T-helper 2 cell treated with Interferon-gamma antibody and Interleukin-4, amounts not matched to agents 5 μg/mL and 100 μg/mL, for 36 hours (primary cell): ENCODE measurements around the gene STING1.
"Not testable (repeated sequence)": the region's sequence is repeated elsewhere in the genome, so short reads cannot be mapped to it uniquely, and the experiment has no call there.

Experiments used
- DNase-seq: peaks from one replicate; pipeline ENCODE4 v3.0.0; 2021; ENCODE audit warnings: low spot score
- H3K27ac Mint-ChIP-seq: one replicate; pipeline ENCODE4 v1.8.0; 2021; ENCODE audit warnings: mild to moderate bottlenecking, mixed read lengths
- H3K27me3 Mint-ChIP-seq: one replicate; pipeline ENCODE4 v1.8.0; 2021; ENCODE audit warnings: low read depth, mixed read lengths
- H3K36me3 Mint-ChIP-seq: one replicate; pipeline ENCODE4 v1.8.0; 2021; ENCODE audit warnings: low read depth, mixed read lengths
- H3K4me1 Mint-ChIP-seq: one replicate; pipeline ENCODE4 v1.8.0; 2021; ENCODE audit warnings: low read depth, mixed read lengths
- H3K4me3 Mint-ChIP-seq: one replicate; pipeline ENCODE4 v1.8.0; 2022; ENCODE audit warnings: mild to moderate bottlenecking, moderate library complexity, mixed read lengths
- H3K9me3 Mint-ChIP-seq: one replicate; pipeline ENCODE4 v1.8.0; 2021; ENCODE audit warnings: mixed read lengths

STING1 gene

DNA sequence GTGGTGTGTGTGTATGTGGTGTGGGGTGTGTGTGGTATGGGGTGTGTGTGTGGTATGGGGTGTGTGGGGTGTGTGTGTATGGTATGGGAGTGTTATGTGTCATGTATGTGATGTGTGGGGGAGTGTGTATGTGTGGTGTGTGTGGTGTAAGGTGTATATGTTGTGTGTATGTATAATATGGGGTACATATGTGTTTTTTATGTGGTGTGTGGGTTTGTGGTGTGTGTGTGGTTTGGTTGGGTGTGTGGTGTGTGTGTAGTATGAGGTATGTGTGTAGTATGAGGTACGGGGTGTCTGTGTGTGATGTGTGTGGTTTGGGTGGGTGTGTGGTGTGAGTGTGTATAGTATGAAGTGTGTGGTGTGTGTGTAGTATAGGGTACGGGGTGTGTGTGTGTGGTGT is 31.4 kb downstream of the STING1 start:
- Mint-ChIP-seq H3K27me3 (no peaks in the 10 kb centered on the region), H3K9me3 (no peaks in the 10 kb centered on the region), H3K4me1 (peaks cover 42% of the 10 kb centered on the region), H3K4me3 (no peak overlapping the region), H3K27ac (no peak overlapping the region), H3K36me3 (peaks cover 3% of the 10 kb centered on the region)
- no peak for DNase-seq

DNA sequence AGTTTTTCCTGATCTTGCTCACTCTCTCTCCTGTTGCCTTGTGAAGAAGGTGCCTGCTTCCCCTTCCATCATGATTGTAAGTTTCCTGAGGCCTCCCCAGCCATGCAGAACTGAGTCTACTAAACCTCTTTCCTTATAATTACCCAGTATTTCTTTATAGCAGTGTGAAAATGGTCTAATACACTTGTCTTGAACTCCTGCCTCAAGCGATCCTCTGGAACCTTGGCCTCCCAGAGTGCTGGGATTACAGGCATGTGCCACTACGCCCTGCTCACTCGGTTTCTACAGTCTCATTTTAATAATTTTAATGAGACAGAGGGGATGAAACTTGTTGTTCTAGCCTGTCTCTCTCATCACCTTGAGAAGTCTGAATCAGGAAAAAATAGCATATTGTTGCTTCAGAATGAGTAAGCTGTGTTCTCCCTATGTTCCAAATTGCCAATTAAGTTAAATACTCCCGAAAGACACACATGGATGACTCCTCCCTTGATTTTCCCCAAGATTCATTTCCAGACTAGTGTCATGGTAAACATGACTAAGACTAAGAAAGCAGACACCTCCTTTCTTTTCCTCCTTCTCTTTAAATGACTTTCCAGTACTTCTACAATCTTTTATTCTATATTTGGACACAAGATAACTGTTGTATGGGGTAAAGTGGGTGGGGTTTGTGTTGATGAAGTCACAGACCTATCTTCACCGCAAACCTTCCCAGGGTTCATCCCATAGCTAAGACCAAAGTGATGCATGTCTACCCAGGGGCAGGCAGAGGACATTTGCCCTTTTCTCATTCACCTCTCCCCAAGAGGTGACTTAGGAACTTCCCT is 35.4 kb downstream of the STING1 start:
- H3K27ac Mint-ChIP-seq, result peak overlapping the region; percentile 84

DNA sequence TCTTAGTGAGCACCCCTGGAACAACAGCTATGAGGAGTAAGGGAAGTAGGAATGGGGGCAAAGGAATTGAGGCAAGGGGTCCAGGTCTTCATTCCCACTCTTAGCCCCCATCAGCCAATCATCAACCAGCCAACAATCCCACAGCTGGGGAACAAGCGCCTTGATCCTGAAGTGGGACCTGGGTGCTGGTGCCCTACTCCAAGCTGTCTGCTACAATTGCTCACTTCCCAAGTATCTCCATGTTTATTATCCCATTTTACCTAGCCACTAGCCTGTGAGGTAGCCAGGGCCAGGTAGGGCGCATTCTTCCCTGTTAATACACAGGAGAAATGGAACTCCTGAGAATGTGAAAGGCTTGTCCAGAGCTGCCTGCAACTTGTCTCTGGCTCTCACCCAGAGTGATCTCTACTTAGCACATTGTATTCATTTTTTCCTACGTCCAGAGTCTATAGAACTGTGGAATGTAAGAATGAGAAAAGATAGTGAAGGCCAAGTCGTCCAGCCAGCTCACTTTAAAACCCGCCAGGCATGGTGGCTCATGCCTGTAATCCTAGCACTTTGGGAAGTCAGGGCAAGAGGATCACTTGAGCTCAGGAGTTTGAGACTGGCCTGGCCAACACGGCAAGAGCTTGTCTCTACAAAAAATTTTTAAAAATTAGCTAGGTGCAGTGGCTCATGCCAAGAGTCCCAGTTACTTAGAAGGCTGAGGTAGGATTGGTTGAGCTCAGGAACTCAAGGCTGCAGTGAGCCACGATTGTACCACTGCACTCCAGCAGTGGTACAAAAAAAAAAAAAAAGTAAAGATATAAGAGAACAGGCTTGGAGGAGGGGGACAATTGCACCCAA is 37.0 kb downstream of the STING1 start:
- Mint-ChIP-seq H3K27me3 (no peaks in the 10 kb centered on the region), H3K9me3 (no peaks in the 10 kb centered on the region), H3K27ac (no peak overlapping the region), H3K36me3 (peaks cover 3% of the 10 kb centered on the region), H3K4me3 (no peak overlapping the region), H3K4me1 (peaks cover 58% of the 10 kb centered on the region)
- no peak for DNase-seq

More for the DNA sequence above, 35.4 kb downstream of the STING1 start:
- Mint-ChIP-seq H3K4me3 (peak overlapping the region; percentile 49), H3K4me1 (peaks cover 52% of the 10 kb centered on the region), H3K9me3 (no peaks in the 10 kb centered on the region), H3K36me3 (peaks cover 3% of the 10 kb centered on the region), H3K27me3 (no peaks in the 10 kb centered on the region)
- peak; percentile 77 for DNase-seq

DNA sequence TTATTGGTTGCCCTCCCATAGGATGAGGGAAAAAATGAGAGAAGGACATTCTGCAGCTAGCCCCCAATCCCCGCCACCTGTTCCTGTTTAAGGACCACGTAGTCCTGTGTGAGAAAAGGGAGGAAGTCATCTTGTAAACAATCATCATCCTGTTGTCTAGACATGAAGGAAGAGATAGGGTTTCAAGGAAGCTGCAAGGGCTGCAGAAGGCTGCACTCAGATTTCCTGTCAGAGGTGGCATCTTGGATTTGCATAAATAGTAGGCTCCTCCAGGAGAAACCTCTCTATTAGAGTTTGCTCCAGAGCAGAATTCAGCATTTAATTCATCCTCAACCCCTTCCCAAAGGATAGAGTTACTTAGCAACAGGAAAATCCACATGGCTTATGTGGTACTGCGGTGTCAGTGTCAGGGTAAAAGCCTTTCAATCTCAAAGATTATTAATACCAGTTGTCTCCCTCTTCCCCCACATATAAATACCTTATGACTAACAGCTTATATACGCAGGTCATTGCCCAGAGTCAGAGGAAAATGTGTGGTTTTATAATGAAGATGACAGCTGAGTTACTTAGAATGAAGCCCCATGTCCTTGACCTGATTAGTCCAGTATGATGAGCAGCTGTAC is 38.6 kb downstream of the STING1 start:
- Mint-ChIP-seq H3K27me3 (no peaks in the 10 kb centered on the region), H3K4me3 (peak overlapping the region; percentile 27), H3K36me3 (peaks cover 3% of the 10 kb centered on the region), H3K4me1 (peaks cover 68% of the 10 kb centered on the region), H3K27ac (peak overlapping the region; percentile 60), H3K9me3 (no peaks in the 10 kb centered on the region)
- DNase-seq, result no peak

DNA sequence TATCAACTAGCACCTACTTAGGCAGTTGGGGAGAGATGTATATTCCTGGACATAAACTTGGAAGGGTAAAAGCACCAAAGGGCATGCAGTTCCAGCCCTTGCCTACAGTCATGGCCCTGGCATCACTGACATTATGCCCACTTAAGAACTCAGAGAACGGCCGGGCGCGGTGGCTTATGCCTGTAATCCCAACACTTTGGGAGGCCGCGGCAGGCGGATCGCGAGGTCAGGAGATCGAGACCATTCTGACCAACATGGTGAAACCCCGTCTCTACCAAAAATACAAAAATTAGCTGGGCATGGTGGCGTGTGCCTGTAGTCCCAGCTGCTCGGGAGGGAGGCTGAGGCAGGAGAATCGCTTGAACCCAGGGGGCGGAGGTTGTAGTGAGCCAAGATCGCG is 42.1 kb downstream of the STING1 start:
- Mint-ChIP-seq H3K4me3 (peak overlapping the region; percentile 98), H3K4me1 (peaks cover 52% of the 10 kb centered on the region)
- not testable (repeated sequence) for H3K36me3 Mint-ChIP-seq, DNase-seq, H3K27me3 Mint-ChIP-seq, H3K27ac Mint-ChIP-seq, H3K9me3 Mint-ChIP-seq

DNA sequence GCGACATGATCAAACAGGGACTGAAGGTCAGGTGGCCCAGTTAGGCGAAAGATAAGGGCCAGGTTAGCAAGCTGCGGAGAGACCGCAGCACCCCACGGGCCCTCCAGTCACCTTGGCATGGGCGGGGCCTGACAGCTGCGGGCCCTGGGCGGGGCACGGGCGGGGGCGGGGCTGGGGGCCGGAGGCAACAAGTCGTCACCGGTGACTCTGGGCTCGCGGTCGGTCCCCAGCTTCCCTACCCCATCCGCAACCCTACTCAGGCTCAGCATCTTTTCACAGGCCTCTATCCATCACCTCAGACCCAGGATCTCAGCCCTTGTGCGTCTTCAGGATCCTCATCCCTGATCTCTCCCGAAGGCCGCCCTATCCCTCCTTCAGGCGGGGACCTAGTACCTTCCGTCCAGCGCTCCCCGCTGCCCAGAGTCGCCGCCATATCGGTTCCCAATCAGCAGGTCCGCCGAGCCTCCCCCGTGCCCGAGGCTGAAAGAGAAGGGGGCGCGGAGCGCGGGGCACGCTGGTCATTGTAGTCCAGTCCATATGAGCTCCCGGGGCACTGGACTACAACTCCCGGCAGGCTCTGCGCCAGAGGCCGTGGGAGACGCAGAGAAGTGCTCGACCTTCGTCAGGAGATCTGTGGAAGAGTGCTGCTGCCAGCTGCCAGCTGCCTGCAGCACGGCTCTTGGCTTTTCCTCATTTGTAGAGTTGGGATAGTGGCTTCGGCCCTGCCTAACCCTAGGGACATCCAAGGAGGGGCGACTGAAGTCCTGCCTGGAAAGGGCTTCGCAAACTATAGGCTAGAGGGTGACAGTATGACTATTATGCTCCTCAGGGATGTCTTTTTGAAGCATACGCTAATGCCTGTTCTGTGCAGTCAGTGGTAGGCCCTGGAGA is 43.3 kb downstream of the STING1 start, which contains the start of gene DNAJC18:
DNAJC18 (minus strand) TSS at position 513 of the 891 bp plus-strand sequence; CDS start at position 433, 80 bp downstream.
- Mint-ChIP-seq H3K4me3 (peak within 1 kb of the TSS; percentile 98), H3K27ac (peak within 1 kb of the TSS; percentile 100), H3K4me1 (peaks cover 50% of the 10 kb centered on the region), H3K9me3 (no peaks in the 10 kb centered on the region), H3K36me3 (peaks cover 7% of the 10 kb centered on the region), H3K27me3 (no peaks in the 10 kb centered on the region)
- DNase-seq, result peak; percentile 91

DNA sequence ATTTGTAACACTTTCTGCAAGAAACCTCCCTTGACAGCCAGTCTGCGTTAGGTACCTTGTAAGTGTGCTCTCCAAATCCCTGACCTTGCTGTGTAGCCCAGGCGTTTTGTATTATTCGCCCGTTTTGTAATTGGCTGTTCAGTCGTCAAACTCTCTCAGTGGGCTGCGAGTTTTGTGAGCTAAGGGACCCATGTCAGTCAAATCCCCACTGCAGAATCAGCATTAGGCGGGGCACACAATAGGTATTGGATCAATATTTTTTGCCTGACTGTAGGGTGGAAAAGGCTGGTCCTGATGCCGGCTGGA is 43.9 kb downstream of the STING1 start:
- H3K4me3 Mint-ChIP-seq, result peak overlapping the region; percentile 98
- DNase-seq, result no peak
- peaks cover 7% of the 10 kb centered on the region for H3K36me3 Mint-ChIP-seq
- H3K27ac Mint-ChIP-seq, result peak overlapping the region; percentile 100
- peaks cover 44% of the 10 kb centered on the region for H3K4me1 Mint-ChIP-seq
- no peaks in the 10 kb centered on the region for H3K27me3 Mint-ChIP-seq
- H3K9me3 Mint-ChIP-seq, result no peaks in the 10 kb centered on the region

DNA sequence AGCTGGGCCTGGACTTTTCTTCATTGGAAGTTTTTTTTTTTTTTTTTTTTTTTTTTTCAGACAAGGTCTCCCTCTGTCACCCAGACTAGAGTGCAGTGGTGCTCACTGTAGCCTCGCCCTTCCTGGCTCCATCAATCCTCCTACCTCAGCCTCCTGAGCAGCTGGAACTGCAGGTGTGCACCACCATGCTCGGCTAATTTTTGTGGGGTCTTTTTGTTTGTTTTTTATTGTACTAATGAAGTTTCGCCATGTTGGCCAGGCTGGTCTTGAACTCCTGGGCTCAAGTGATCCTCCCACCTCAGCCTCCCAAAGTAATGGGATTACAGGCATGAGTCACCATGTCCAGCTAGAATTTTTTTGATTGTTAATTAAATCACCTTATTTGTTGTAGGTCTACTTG is 46.9 kb downstream of the STING1 start:
- H3K4me1 Mint-ChIP-seq, result peaks cover 30% of the 10 kb centered on the region
- H3K9me3 Mint-ChIP-seq, result no peaks in the 10 kb centered on the region
- no peak overlapping the region for H3K4me3 Mint-ChIP-seq
- no peak overlapping the region for H3K27ac Mint-ChIP-seq
- DNase-seq, result no peak
- peaks cover 7% of the 10 kb centered on the region for H3K36me3 Mint-ChIP-seq
- H3K27me3 Mint-ChIP-seq, result no peaks in the 10 kb centered on the region

DNA sequence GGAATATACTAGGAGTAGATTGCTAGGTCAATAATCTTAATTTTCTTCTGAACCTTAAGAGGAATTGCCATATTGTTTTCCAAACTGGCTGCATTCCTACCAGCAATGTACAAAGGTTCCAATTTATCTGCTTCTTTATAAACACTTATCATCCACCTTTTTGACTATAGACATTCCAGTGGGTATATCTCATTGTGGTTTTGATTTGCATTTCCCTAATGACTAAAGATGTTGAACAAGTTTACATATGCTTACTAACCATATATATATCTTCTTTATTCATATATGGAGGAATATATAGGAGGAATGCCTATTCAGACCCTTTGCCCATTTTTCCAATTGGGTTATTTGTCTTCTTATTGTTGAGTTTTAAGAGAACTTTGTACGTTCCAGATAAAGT is 50.9 kb downstream of the STING1 start:
- Mint-ChIP-seq H3K36me3 (peaks cover 18% of the 10 kb centered on the region), H3K9me3 (no peaks in the 10 kb centered on the region), H3K27me3 (no peaks in the 10 kb centered on the region), H3K27ac (no peak overlapping the region), H3K4me1 (peaks cover 9% of the 10 kb centered on the region), H3K4me3 (no peak overlapping the region)
- no peak for DNase-seq

DNA sequence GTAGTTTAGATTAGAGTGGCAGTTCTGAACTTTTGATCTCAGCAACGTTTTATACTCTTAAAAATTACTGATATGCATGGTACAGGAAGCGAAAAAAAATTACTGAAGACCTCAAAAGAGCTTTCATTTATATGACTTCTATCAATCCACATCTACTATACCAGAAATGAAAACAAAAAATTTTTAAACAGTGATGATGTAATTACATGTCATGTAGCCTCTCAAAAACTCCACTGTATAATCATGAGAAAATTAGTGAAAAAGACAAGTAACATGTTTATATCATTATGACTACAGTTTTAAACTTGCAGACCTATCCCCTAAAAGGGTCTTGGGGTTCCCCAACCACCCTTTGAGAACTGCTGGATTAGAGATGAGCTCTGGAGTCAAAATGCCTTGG is 52.5 kb downstream of the STING1 start:
- no peak for DNase-seq
- Mint-ChIP-seq H3K4me1 (peaks cover 9% of the 10 kb centered on the region), H3K27me3 (no peaks in the 10 kb centered on the region), H3K4me3 (no peak overlapping the region), H3K27ac (no peak overlapping the region), H3K36me3 (peaks cover 20% of the 10 kb centered on the region), H3K9me3 (no peaks in the 10 kb centered on the region)

DNA sequence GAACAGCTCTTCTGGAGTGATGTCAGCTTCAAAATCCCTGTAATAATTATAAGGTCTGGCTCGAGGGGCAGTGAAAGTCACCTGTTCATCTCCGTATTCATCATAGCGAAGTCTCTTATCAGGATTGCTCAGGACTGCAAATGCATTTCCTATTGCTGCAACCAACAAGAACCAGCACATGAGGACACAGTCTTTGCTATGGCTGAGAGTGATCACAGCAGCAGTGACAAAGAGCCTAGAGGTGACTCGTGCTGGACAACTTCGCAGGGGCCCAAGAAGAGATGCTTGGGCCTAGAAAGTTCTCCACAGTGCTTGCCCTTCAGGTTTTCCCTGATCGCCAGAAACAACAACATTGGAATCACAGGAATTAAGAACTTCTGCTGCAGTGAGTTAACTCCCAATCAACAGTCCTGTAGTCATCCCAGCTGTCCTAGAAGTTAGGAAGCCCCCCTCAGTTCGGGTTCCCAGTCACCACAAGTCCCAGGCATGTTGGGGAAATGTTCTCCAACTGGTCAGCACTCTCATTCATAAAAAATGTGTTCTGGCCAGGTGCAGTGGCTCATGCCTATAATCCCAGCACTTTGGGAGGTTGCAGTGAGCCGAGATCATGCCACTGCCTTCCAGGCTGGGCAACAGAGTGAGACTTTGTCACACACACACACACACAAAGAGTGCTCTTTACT is 56.2 kb downstream of the STING1 start:
- Mint-ChIP-seq H3K27me3 (no peaks in the 10 kb centered on the region), H3K27ac (no peak overlapping the region), H3K36me3 (peaks cover 29% of the 10 kb centered on the region), H3K4me3 (no peak overlapping the region), H3K9me3 (no peaks in the 10 kb centered on the region), H3K4me1 (peaks cover 13% of the 10 kb centered on the region)
- DNase-seq, result no peak
